SU-DHL-6 (cell line): ENCODE results near the gene INTS3.
A peak's percentile ranks its signal among the peaks of the same experiment; 100 is the strongest.

Experiments used
- H2AFZ ChIP-seq: fragments of 200-600 bp; sonication (generic); 2 replicates; pipeline ENCODE4 v1.6.1; 2014; ENCODE audit warnings: low read depth, mild to moderate bottlenecking, moderate library complexity, mixed read lengths, antibody characterized with exemption, low read length; ENCODE audit not compliant: severe bottlenecking
- H3F3A ChIP-seq: fragments of 200-600 bp; shearing (Covaris generic); 2 replicates; pipeline ENCODE4 v1.6.0; 2016; ENCODE audit warnings: antibody characterized with exemption, mild to moderate bottlenecking; ENCODE audit not compliant: insufficient read depth
- H3K27ac ChIP-seq: fragments of 200-600 bp; sonication (generic); 2 replicates; pipeline ENCODE4 v1.5.1; 2016; ENCODE audit warnings: low read depth, mild to moderate bottlenecking, low read length, moderate library complexity, mixed read lengths
- H3K27me3 ChIP-seq: fragments of 200-600 bp; sonication (generic), shearing (Covaris generic); 2 replicates; pipeline ENCODE4 v1.6.0; 2014; ENCODE audit warnings: mild to moderate bottlenecking, low read length
- H3K36me3 ChIP-seq: fragments of 200-600 bp; sonication (generic); 2 replicates; pipeline ENCODE4 v1.6.1; 2014; ENCODE audit warnings: mild to moderate bottlenecking, low read length, mixed read lengths
- H3K4me2 ChIP-seq: fragments of 300-600, 200-600 bp; shearing (Covaris generic), sonication (generic); 2 replicates; pipeline ENCODE4 v1.6.0; 2014; ENCODE audit warnings: low read length, low read depth, mild to moderate bottlenecking; ENCODE audit not compliant: poor library complexity, severe bottlenecking
- H3K4me3 ChIP-seq: fragments of 200-600 bp; sonication (generic); 2 replicates; pipeline ENCODE4 v1.5.1; 2014; ENCODE audit warnings: antibody characterized with exemption, low read length, mild to moderate bottlenecking, mixed read lengths; ENCODE audit not compliant: insufficient read depth, poor library complexity, severe bottlenecking
- H3K79me2 ChIP-seq: fragments of 200-600 bp; sonication (generic); 2 replicates; pipeline ENCODE4 v1.6.1; 2014; ENCODE audit warnings: mild to moderate bottlenecking, low read length, moderate library complexity; ENCODE audit not compliant: insufficient read depth
- H3K9ac ChIP-seq: fragments of 200-600 bp; sonication (generic); 2 replicates; pipeline ENCODE4 v1.7.0; 2014; ENCODE audit warnings: mild to moderate bottlenecking, low read length
- H3K9me2 ChIP-seq: fragments of 200-600 bp; sonication (generic); replicated peaks from 2 replicates; pipeline ENCODE4 v1.6.1; 2014; ENCODE audit warnings: low read length; ENCODE audit not compliant: insufficient read depth
- H3K9me3 ChIP-seq: fragments of 200-600 bp; sonication (generic); 2 replicates; pipeline ENCODE4 v1.6.1; 2014; ENCODE audit warnings: low read length, mixed read lengths; ENCODE audit not compliant: insufficient read depth
- H4K20me1 ChIP-seq: fragments of 200-600 bp; sonication (generic); 2 replicates; pipeline ENCODE4 v1.6.1; 2014; ENCODE audit warnings: low read depth, mild to moderate bottlenecking, antibody characterized with exemption, low read length, moderate library complexity, mixed read lengths
- CTCF ChIP-seq: fragments of 200-600 bp; sonication (generic); IDR thresholded peaks from one replicate; pipeline ENCODE4 v1.5.1; 2017; ENCODE audit warnings: antibody characterized with exemption, mild to moderate bottlenecking, low read length, moderate library complexity; ENCODE audit not compliant: insufficient read depth, poor library complexity, severe bottlenecking
- EZH2phosphoT487 ChIP-seq: fragments of 200-600 bp; sonication (generic), shearing (Covaris generic); conservative IDR thresholded peaks from 2 replicates; pipeline ENCODE4 v1.6.1; 2018; ENCODE audit warnings: mild to moderate bottlenecking, antibody characterized with exemption, low read length, moderate library complexity, mixed read lengths

Gene INTS3

GRCh38 chr1:153786038-153786790 lies 58.4 kb downstream of the INTS3 start:
- no peaks in the 10 kb centered on the region for H3K79me2 ChIP-seq
- H3K27me3 ChIP-seq = no peaks in the 10 kb centered on the region
- no peaks in the 10 kb centered on the region for H3K9me2 ChIP-seq
- H4K20me1 ChIP-seq = no peaks in the 10 kb centered on the region
- no peak overlapping the region for H3K4me3 ChIP-seq
- no peak overlapping the region for H3K27ac ChIP-seq
- H3K36me3 ChIP-seq = no peaks in the 10 kb centered on the region
- no peak overlapping the region for H2AFZ ChIP-seq
- H3F3A ChIP-seq = peaks cover 10% of the 10 kb centered on the region
- H3K4me2 ChIP-seq = no peak overlapping the region
- TF ChIP-seq EZH2phosphoT487 (no peak), CTCF (no peak)
- H3K9me3 ChIP-seq = peaks cover 7% of the 10 kb centered on the region
- no peak overlapping the region for H3K9ac ChIP-seq

- Histone ChIP-seq H3F3A (peaks cover 16% of the 10 kb centered on the region), H3K79me2 (no peaks in the 10 kb centered on the region), H3K9me3 (peaks cover 7% of the 10 kb centered on the region), H3K27me3 (no peaks in the 10 kb centered on the region), H3K9me2 (no peaks in the 10 kb centered on the region), H3K9ac (no peak overlapping the region), H3K36me3 (no peaks in the 10 kb centered on the region), H3K27ac (no peak overlapping the region), H3K4me3 (no peak overlapping the region), H2AFZ (no peak overlapping the region), H4K20me1 (no peaks in the 10 kb centered on the region), H3K4me2 (no peak overlapping the region)
- TF ChIP-seq EZH2phosphoT487 (no peak), CTCF (no peak)
These were observed 61.7 kb downstream of the INTS3 start for GRCh38 chr1:153789478-153790034.

GRCh38 chr1:153790313-153790965 lies 62.6 kb downstream of the INTS3 start:
- no peaks in the 10 kb centered on the region for H3K27me3 ChIP-seq
- H3K4me2 ChIP-seq = peak overlapping the region; percentile 13
- H3K27ac ChIP-seq = no peak overlapping the region
- no peaks in the 10 kb centered on the region for H3K9me2 ChIP-seq
- peaks cover 12% of the 10 kb centered on the region for H3F3A ChIP-seq
- H3K4me3 ChIP-seq = no peak overlapping the region
- H4K20me1 ChIP-seq = no peaks in the 10 kb centered on the region
- no peaks in the 10 kb centered on the region for H3K36me3 ChIP-seq
- H3K9me3 ChIP-seq = peaks cover 7% of the 10 kb centered on the region
- H3K9ac ChIP-seq = no peak overlapping the region
- H2AFZ ChIP-seq = no peak overlapping the region
- no peaks in the 10 kb centered on the region for H3K79me2 ChIP-seq
- TF ChIP-seq EZH2phosphoT487 (no peak), CTCF (no peak)
